ENCODE results near the gene MCEMP1.

DNA sequence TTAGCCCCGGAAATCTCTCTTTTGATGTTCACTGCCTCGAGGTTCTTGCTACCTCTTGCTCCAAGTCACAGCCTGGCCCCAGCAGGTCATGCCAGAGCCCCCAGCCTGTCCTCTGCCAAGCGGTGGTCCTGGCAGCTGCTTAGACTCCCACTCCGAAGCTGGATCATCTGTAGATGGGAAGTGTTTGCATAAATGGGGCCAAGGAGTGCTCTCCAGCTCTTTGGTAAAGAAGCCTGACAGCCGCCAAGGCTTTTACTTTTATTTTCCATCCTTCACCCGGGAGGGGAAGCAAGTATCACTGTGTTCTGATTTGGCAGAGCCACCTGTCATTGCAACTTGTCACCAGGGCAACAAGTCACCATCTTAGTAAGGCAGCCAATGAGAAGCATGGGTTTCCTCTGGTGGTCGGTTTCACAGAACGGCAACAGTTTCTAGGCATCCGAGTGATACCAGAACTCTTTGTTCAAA is 18.6 kb upstream of the MCEMP1 start:
- no peak for TF ChIP-seq POLR2A (IDR thresholded peaks at IDR 0.05)
- TF ChIP-seq, protein P1, sequence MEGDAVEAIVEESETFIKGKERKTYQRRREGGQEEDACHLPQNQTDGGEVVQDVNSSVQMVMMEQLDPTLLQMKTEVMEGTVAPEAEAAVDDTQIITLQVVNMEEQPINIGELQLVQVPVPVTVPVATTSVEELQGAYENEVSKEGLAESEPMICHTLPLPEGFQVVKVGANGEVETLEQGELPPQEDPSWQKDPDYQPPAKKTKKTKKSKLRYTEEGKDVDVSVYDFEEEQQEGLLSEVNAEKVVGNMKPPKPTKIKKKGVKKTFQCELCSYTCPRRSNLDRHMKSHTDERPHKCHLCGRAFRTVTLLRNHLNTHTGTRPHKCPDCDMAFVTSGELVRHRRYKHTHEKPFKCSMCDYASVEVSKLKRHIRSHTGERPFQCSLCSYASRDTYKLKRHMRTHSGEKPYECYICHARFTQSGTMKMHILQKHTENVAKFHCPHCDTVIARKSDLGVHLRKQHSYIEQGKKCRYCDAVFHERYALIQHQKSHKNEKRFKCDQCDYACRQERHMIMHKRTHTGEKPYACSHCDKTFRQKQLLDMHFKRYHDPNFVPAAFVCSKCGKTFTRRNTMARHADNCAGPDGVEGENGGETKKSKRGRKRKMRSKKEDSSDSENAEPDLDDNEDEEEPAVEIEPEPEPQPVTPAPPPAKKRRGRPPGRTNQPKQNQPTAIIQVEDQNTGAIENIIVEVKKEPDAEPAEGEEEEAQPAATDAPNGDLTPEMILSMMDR (IDR thresholded peaks at IDR 0.05): no peak

Data from lower leg skin (tissue), 3 donors.